Neural progenitor cell (in vitro differentiated cells): ENCODE results near the gene DYTN.

ENCODE experiments used
- EZH2 ChIP-seq: fragments of 200-600 bp; sonication (generic); IDR thresholded peaks from 2 replicates; pipeline ENCODE4 v1.6.1; 2017; ENCODE audit warnings: antibody characterized with exemption, mild to moderate bottlenecking, moderate library complexity
- TF ChIP-seq, protein P1 (sequence below): fragments of 200-600 bp; sonication (generic); IDR thresholded peaks from 2 replicates; pipeline ENCODE4 v1.5.1; 2017; ENCODE audit warnings: antibody characterized with exemption, mild to moderate bottlenecking

DNA sequence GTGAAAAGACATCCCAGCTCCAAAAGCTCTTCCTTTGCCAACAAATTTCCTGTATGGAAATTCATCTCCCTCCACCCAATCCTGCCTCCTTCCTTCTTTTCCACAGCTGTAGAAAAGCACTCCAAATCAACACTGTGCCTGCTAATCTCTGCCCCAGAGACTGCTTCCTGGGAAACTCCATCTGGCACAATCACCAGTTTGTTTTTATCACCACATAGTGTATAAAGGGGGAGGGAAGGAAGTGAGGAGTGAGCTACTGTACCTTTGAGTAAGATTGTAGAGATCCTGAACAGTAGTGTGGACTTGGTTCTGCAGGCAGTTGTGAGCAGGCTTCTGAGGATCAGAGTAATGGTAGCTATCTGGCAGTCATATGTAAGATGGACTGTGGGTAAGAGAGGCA lies 90.6 kb downstream of the DYTN start:
- TF ChIP-seq, protein P1, sequence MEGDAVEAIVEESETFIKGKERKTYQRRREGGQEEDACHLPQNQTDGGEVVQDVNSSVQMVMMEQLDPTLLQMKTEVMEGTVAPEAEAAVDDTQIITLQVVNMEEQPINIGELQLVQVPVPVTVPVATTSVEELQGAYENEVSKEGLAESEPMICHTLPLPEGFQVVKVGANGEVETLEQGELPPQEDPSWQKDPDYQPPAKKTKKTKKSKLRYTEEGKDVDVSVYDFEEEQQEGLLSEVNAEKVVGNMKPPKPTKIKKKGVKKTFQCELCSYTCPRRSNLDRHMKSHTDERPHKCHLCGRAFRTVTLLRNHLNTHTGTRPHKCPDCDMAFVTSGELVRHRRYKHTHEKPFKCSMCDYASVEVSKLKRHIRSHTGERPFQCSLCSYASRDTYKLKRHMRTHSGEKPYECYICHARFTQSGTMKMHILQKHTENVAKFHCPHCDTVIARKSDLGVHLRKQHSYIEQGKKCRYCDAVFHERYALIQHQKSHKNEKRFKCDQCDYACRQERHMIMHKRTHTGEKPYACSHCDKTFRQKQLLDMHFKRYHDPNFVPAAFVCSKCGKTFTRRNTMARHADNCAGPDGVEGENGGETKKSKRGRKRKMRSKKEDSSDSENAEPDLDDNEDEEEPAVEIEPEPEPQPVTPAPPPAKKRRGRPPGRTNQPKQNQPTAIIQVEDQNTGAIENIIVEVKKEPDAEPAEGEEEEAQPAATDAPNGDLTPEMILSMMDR = no peak
- TF ChIP-seq EZH2 = no peak
